ENCODE data around the gene SPTBN1. TPM values are rescaled to one million over a fixed set of nuclear protein-coding genes. Genes with fewer than 3 reads are reported as not detected.

Gene SPTBN1
- total and polyA plus RNA-seq, 2 of the 13 experiments (the other 11 are each of a cell fraction or from before 2014, with no cell fraction given): 123 to 299 TPM

DNA sequence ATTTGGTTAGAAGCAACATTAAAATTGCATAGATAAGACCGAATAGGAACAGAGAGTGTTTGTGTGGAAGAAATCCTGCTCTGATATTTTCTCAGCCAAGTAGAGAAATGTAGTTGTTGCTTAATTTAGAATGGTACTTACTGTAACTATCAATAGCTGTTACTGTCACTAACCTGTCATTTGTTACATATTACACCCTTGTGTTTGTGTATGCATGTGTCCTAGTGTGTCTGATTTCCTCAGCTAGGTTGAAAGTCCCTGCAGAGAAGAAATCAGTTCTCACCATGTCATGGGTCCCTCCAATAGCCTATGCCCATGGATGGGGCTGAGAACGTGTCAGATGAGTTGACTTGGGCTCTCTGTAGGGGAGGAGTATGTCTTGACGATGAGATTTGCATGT lies 94.4 kb downstream of the SPTBN1 start:
- TF ChIP-seq TCF7L2 (IDR thresholded peaks at IDR 0.05; ENCODE audit: low read depth, low read length): no peak
- TF ChIP-seq TOPORS (CRISPR knock-in tag; IDR thresholded peaks at IDR 0.05): no peak
- TF ChIP-seq ZFP36L1 (CRISPR knock-in tag; IDR thresholded peaks at IDR 0.05): no peak
- no peak for TF ChIP-seq XRCC5 (optimal IDR thresholded peaks at IDR 0.05; ENCODE audit: low read length)
- no peak for TF ChIP-seq ZNF776 (CRISPR knock-in tag; IDR thresholded peaks at IDR 0.05)
- TF ChIP-seq HOXA7 (CRISPR knock-in tag; IDR thresholded peaks at IDR 0.05): no peak
- TF ChIP-seq CREB1 (IDR thresholded peaks at IDR 0.05): no peak
- TF ChIP-seq CREB1 (CRISPR knock-in tag; IDR thresholded peaks at IDR 0.05): no peak
- TF ChIP-seq TP53 (CRISPR knock-in tag; conservative IDR thresholded peaks at IDR 0.05): no peak
- no peak for TF ChIP-seq ZNF773 (CRISPR knock-in tag; IDR thresholded peaks at IDR 0.05; ENCODE audit: borderline replicate concordance)
- TF ChIP-seq, protein P1, sequence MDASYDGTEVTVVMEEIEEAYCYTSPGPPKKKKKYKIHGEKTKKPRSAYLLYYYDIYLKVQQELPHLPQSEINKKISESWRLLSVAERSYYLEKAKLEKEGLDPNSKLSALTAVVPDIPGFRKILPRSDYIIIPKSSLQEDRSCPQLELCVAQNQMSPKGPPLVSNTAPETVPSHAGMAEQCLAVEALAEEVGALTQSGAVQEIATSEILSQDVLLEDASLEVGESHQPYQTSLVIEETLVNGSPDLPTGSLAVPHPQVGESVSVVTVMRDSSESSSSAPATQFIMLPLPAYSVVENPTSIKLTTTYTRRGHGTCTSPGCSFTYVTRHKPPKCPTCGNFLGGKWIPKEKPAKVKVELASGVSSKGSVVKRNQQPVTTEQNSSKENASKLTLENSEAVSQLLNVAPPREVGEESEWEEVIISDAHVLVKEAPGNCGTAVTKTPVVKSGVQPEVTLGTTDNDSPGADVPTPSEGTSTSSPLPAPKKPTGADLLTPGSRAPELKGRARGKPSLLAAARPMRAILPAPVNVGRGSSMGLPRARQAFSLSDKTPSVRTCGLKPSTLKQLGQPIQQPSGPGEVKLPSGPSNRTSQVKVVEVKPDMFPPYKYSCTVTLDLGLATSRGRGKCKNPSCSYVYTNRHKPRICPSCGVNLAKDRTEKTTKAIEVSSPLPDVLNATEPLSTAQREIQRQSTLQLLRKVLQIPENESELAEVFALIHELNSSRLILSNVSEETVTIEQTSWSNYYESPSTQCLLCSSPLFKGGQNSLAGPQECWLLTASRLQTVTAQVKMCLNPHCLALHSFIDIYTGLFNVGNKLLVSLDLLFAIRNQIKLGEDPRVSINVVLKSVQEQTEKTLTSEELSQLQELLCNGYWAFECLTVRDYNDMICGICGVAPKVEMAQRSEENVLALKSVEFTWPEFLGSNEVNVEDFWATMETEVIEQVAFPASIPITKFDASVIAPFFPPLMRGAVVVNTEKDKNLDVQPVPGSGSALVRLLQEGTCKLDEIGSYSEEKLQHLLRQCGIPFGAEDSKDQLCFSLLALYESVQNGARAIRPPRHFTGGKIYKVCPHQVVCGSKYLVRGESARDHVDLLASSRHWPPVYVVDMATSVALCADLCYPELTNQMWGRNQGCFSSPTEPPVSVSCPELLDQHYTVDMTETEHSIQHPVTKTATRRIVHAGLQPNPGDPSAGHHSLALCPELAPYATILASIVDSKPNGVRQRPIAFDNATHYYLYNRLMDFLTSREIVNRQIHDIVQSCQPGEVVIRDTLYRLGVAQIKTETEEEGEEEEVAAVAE (CRISPR knock-in tag; IDR thresholded peaks at IDR 0.05; ENCODE audit: borderline replicate concordance): no peak
- Histone ChIP-seq H3K4me3 (replicated peaks in 1 of 3; ENCODE audit: insufficient read depth in 1 of 3, low read depth in 2 of 3, low read length in 3 of 3) (no peak overlapping the region), H3K9me3 (ENCODE audit: low read length) (no peaks in the 10 kb centered on the region), H2AFZ (ENCODE audit: low read length) (no peak overlapping the region), H4K20me1 (ENCODE audit: insufficient read depth, low read length) (no peaks in the 10 kb centered on the region), H3K4me2 (ENCODE audit: low read depth, low read length) (no peak overlapping the region), H3K27me3 (ENCODE audit: control insufficient read depth in 1 of 2, insufficient read depth in 2 of 2, low read length in 2 of 2) (no peaks in the 10 kb centered on the region), H3K27ac (ENCODE audit: extremely low read length, insufficient read depth, low read length) (peak overlapping the region; percentile 27), H3K9ac (ENCODE audit: insufficient read depth, low read depth, low read length) (no peak overlapping the region), H3K79me2 (ENCODE audit: insufficient read depth, low read length) (peaks cover 79% of the 10 kb centered on the region), H3K36me3 (replicated peaks in 1 of 2; ENCODE audit: control insufficient read depth in 1 of 2, insufficient read depth in 2 of 2, low read length in 2 of 2) (peaks cover 0 to 3% of the 10 kb centered on the region in 2 experiments; a peak in 2 of 5 replicates), H3K4me1 (ENCODE audit: insufficient read depth, low read length) (peaks cover 91% of the 10 kb centered on the region)
- POLR2A ChIA-PET: interaction anchor here (1.0 to 1.6 kb wide), 3 partner anchors 8 to 39 kb away, joined by 3 to 4 read pairs (median 4); no protein-coding TSS in a partner anchor
- no TSS peak for BruUV-seq (replicated peaks)
- intact Hi-C loops (cut with micrococcal nuclease; ENCODE audit: unreplicated experiment) (no loop called here), in situ Hi-C loops (cut with HindIII; ENCODE audit: extremely low pct_ligation_motif_present, low pct_unique_long_range_greater_than_20kb) (no loop called here)
- FAIRE-seq: no peak
- 91% methylated on average over 3 of the region's 3 CpGs for WGBS (ENCODE audit: low lambda C conversion rate)
- DNase-seq (ENCODE audit: low spot score): no peak
- no peak for ATAC-seq
- CTCF ChIA-PET (ENCODE audit: low intra/inter-chr PET ratio, low total read pairs): no interaction called here
